Endothelial cell of umbilical vein (primary cell): ENCODE results near the gene PPP2R3B. TPM values are rescaled to one million over a fixed set of nuclear protein-coding genes. Genes with fewer than 3 reads are reported as not detected.

Experiments
- BruUV-seq: library from RNA; stranded (reverse); fragments of 400-500 nt; replicated peaks from 2 replicates; lab custom pipeline; 2021; lab: Mats Ljungman, UMichigan
- CTCF ChIA-PET: fragments of 300-600, 350-600 bp; sonication (Branson Sonifier 250); formaldehyde crosslinking; loops from one replicate; lab custom pipeline; 2021; ENCODE audit warnings: antibody characterized with exemption, inconsistent platforms; lab: Charles Lee
- POLR2A ChIA-PET: fragments of 300-600, 350-600 bp; sonication (Branson Sonifier 250); formaldehyde crosslinking; loops from one replicate; lab custom pipeline; 2021; ENCODE audit warnings: antibody characterized with exemption, inconsistent platforms; lab: Charles Lee
- DNase-seq: peaks from one replicate; pipeline ENCODE4 v3.0.0-alpha.2; 2011; ENCODE audit warnings: low read depth, low spot score
- FAIRE-seq: peaks from 2 replicates; lab custom pipeline; 2011; peaks lifted over from hg19 to GRCh38; lab: Jason Lieb, UNC
- H2AFZ ChIP-seq: 2 replicates; pipeline ENCODE4 v1.6.0; 2012; ENCODE audit warnings: low read depth, low read length, control low read depth, inconsistent platforms
- H3K27ac ChIP-seq: 2 replicates; pipeline ENCODE4 v1.5.1; 2011; ENCODE audit warnings: low read depth, mild to moderate bottlenecking, control low read depth, low read length, moderate library complexity; ENCODE audit not compliant: insufficient read depth
- H3K27me3 ChIP-seq, 2 experiments: 2 replicates each; pipeline versions ENCODE4 v1.6.0 to v1.6.1; 2011; ENCODE audit warnings: low read length in 2 of 2, mixed read lengths in 1 of 2; ENCODE audit not compliant: control insufficient read depth in 2 of 2, insufficient read depth in 2 of 2
- H3K36me3 ChIP-seq, 2 experiments: 2 replicates in 1 of 2; 3 replicates in 1 of 2; pipeline ENCODE4 v1.5.1; 2011; ENCODE audit warnings: low read length in 2 of 2, mild to moderate bottlenecking in 1 of 2, moderate library complexity in 1 of 2; ENCODE audit not compliant: control insufficient read depth in 2 of 2, insufficient read depth in 2 of 2; ENCODE audit errors: extremely low read depth in 1 of 2
- H3K4me1 ChIP-seq: 3 replicates; pipeline ENCODE4 v1.5.1; 2011; ENCODE audit warnings: mild to moderate bottlenecking, low read length; ENCODE audit not compliant: control insufficient read depth, insufficient read depth; ENCODE audit errors: extremely low read depth
- H3K4me2 ChIP-seq: 2 replicates; pipeline ENCODE4 v1.6.1; 2011; ENCODE audit warnings: low read length, control low read depth, mixed read lengths; ENCODE audit not compliant: insufficient read depth
- H3K4me3 ChIP-seq, 3 experiments: fragments of 200-600 bp in 1 of 3; sonication (generic), shearing (Covaris generic) in 1 of 3; replicated peaks in 1 of 3; 2 replicates each; pipeline ENCODE4 v1.5.1; 2011 to 2016; ENCODE audit warnings: control low read depth in 3 of 3, low read length in 3 of 3, mild to moderate bottlenecking in 2 of 3, inconsistent platforms in 1 of 3, low read depth in 1 of 3, moderate library complexity in 1 of 3; ENCODE audit not compliant: insufficient read depth in 1 of 3
- H3K79me2 ChIP-seq: 2 replicates; pipeline ENCODE4 v1.6.0; 2012; ENCODE audit warnings: low read length, inconsistent platforms; ENCODE audit not compliant: control insufficient read depth, insufficient read depth
- H3K9ac ChIP-seq: replicated peaks from 2 replicates; pipeline ENCODE3; 2011; ENCODE audit warnings: low read length, control low read depth; ENCODE audit not compliant: insufficient read depth; ENCODE audit errors: extremely low read depth
- H3K9me1 ChIP-seq: replicated peaks from 3 replicates; pipeline ENCODE4 v1.6.0; 2011; ENCODE audit warnings: mild to moderate bottlenecking, low read length; ENCODE audit not compliant: control insufficient read depth, insufficient read depth; ENCODE audit errors: extremely low read depth
- H3K9me3 ChIP-seq: replicated peaks from 2 replicates; pipeline ENCODE4 v1.5.1; 2012; ENCODE audit warnings: low read length, inconsistent platforms; ENCODE audit not compliant: control insufficient read depth, insufficient read depth
- H4K20me1 ChIP-seq: replicated peaks from 2 replicates; pipeline ENCODE3; 2011; ENCODE audit warnings: mild to moderate bottlenecking, low read length; ENCODE audit not compliant: control insufficient read depth, insufficient read depth; ENCODE audit errors: extremely low read depth
- EZH2 ChIP-seq: IDR thresholded peaks from 2 replicates; pipeline ENCODE4 v1.6.1; 2012; ENCODE audit warnings: borderline replicate concordance, low read depth, mild to moderate bottlenecking, moderate library complexity, low read length, inconsistent platforms; ENCODE audit not compliant: severe bottlenecking
- FOS ChIP-seq: IDR thresholded peaks from 2 replicates; pipeline ENCODE4 v1.6.1; 2011; ENCODE audit warnings: mild to moderate bottlenecking, low read length, moderate library complexity, borderline replicate concordance; ENCODE audit not compliant: insufficient read depth
- GATA2 ChIP-seq: IDR thresholded peaks from 2 replicates; pipeline ENCODE4 v1.7.0; 2011; ENCODE audit warnings: low read depth, mild to moderate bottlenecking, moderate library complexity, mixed read lengths, low read length; ENCODE audit not compliant: insufficient read length, insufficient read depth
- JUN ChIP-seq: IDR thresholded peaks from 2 replicates; pipeline ENCODE4 v1.6.1; 2011; ENCODE audit warnings: borderline replicate concordance, low read depth; ENCODE audit not compliant: insufficient read length, insufficient read depth
- MYC ChIP-seq: IDR thresholded peaks from one replicate; pipeline ENCODE4 v1.6.1; 2011; ENCODE audit warnings: mild to moderate bottlenecking, low read depth, low read length
- POLR2A ChIP-seq: IDR thresholded peaks from 2 replicates; pipeline ENCODE4 v1.6.1; 2012; ENCODE audit warnings: low read depth, mild to moderate bottlenecking, control low read depth, low read length
- POLR2AphosphoS5 ChIP-seq: IDR thresholded peaks from 2 replicates; pipeline ENCODE4 v1.6.1; 2012; ENCODE audit warnings: low read depth, mild to moderate bottlenecking, control low read depth, low read length, moderate library complexity; ENCODE audit not compliant: insufficient read depth
- dilution Hi-C: fragments of 300-500 bp; cut with MboI; formaldehyde crosslinking; loops from one replicate; pipeline ENCODE4 v1.15.0; 2019; ENCODE audit warnings: low sequenced_read_pairs; ENCODE audit not compliant: extremely low pct_ligation_motif_present
- intact Hi-C: fragments of 100-400 bp; cut with micrococcal nuclease; formaldehyde crosslinking; loops from one replicate; pipeline ENCODE4 v1.10.0; 2022
- polyA plus RNA-seq, 4 experiments: library from polyadenylated mRNA; depleted of rRNA in 3 of 4; stranded (reverse) in 3 of 4; unstranded in 1 of 4; fragments of >200 nt; gene quantifications; 2 replicates each; pipeline versions ENCODE4 v1.2.1 to v1.2.3, GENCODE V29; 2011 to 2012; ENCODE audit warnings: missing spikeins in 1 of 4
- total RNA-seq: library from RNA; stranded (reverse); gene quantifications from 2 replicates; pipeline ENCODE4 v1.2.3, GENCODE V29; 2021
- TF ChIP-seq, protein P1 (sequence below): IDR thresholded peaks from 2 replicates; pipeline ENCODE4 v1.6.1; 2011; ENCODE audit not compliant: insufficient read depth, insufficient read length
- TF ChIP-seq, protein P2 (sequence below), 2 donors: IDR thresholded peaks; 1 replicate in 1 of 2; 2 replicates in 1 of 2; pipeline ENCODE4 v1.5.1; 2011; ENCODE audit warnings: low read length in 2 of 2, mild to moderate bottlenecking in 2 of 2, moderate library complexity in 2 of 2, control low read depth in 1 of 2, inconsistent platforms in 1 of 2, low read depth in 1 of 2; ENCODE audit not compliant: insufficient read depth in 1 of 2; ENCODE audit errors: extremely low read depth in 1 of 2

PPP2R3B gene
- total and polyA plus RNA-seq, 2 donors (not counting 3 experiments of a cell fraction or from before 2014, with no cell fraction given): 19.1 to 33.6 TPM

DNA sequence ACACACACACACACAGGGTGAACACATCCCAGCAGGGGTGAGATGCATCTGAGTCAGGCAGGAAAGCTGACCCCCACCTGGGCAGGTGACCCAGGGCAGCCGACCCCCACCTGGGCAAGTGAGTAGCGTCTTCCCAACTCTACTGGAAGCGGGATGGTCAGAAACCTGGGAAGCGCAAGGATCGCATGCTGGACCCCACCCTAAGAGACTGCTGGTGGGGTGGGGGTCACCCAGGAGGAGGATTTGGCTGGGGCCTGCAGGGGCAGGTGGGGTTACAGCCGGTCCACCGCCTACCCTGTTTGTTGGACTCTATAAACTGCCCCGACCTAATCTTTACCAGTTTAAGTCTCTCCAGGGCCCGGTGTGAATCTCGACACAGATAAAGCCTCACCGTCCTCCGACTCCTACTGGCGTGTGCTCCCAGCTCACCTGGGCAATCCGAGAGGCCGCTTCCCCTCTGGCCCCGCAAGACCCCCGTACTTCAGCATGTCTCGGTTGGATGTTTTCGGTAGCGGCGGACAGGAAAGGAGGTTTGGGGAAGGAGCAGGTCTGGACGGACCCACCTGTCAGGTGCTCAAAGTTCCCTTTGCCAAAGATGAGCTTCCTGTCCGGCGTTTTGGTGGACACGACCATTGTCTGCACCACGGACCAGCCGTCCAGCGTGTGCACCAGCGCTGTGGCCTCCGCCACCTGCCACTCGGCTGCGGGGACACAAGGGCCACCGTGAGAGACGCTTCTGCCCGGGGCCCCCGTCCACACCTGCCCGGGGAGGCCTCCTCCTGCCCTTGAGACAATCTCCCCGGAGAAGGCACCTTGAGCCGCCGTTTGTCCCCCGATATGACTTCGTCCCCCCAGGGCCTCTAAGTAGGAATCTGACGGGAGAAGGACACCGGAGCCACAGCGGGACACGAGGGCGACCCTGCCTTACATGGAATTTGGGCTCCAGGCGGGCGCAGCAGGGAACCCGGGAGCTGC is 70.1 kb downstream of the PPP2R3B start:
- DNase-seq (no peak), FAIRE-seq (no peak)
- H3K4me3 ChIP-seq: no peak overlapping the region
- POLR2A ChIA-PET: no interaction called here
- H3K27ac ChIP-seq: no peak overlapping the region
- no peaks in the 10 kb centered on the region for H3K9me3 ChIP-seq
- dilution Hi-C loops (no loop called here), intact Hi-C loops (no loop called here)
- no peaks in the 10 kb centered on the region for H4K20me1 ChIP-seq
- H3K36me3 ChIP-seq: peaks cover 7 to 12% of the 10 kb centered on the region in 2 experiments
- H3K4me1 ChIP-seq: peaks cover 5% of the 10 kb centered on the region
- H3K4me2 ChIP-seq: no peak overlapping the region
- CTCF ChIA-PET: no interaction called here
- peaks cover 19% of the 10 kb centered on the region for H3K79me2 ChIP-seq
- no peak overlapping the region for H3K9ac ChIP-seq
- no peak for TF ChIP-seq FOS
- no peak for TF ChIP-seq EZH2
- TF ChIP-seq, protein P1, sequence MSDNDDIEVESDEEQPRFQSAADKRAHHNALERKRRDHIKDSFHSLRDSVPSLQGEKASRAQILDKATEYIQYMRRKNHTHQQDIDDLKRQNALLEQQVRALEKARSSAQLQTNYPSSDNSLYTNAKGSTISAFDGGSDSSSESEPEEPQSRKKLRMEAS: no peak
- TF ChIP-seq MYC: no peak
- TF ChIP-seq GATA2: no peak
- no peak for TF ChIP-seq POLR2AphosphoS5
- no peak for TF ChIP-seq POLR2A
- TF ChIP-seq JUN: no peak
- TF ChIP-seq, protein P2, sequence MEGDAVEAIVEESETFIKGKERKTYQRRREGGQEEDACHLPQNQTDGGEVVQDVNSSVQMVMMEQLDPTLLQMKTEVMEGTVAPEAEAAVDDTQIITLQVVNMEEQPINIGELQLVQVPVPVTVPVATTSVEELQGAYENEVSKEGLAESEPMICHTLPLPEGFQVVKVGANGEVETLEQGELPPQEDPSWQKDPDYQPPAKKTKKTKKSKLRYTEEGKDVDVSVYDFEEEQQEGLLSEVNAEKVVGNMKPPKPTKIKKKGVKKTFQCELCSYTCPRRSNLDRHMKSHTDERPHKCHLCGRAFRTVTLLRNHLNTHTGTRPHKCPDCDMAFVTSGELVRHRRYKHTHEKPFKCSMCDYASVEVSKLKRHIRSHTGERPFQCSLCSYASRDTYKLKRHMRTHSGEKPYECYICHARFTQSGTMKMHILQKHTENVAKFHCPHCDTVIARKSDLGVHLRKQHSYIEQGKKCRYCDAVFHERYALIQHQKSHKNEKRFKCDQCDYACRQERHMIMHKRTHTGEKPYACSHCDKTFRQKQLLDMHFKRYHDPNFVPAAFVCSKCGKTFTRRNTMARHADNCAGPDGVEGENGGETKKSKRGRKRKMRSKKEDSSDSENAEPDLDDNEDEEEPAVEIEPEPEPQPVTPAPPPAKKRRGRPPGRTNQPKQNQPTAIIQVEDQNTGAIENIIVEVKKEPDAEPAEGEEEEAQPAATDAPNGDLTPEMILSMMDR (IDR thresholded peaks at IDR 0.05; ENCODE audit: extremely low read depth in 1 of 2, insufficient read depth in 1 of 2, low read depth in 1 of 2, low read length in 2 of 2): no peak
- no TSS peak for BruUV-seq
- no peak overlapping the region for H2AFZ ChIP-seq
- no peaks in the 10 kb centered on the region for H3K27me3 ChIP-seq
- H3K9me1 ChIP-seq: no peaks in the 10 kb centered on the region
